ENCODE measurements around the gene RALGAPA2.
A peak's percentile ranks its signal among the peaks of the same experiment; 100 is the strongest.

DNA sequence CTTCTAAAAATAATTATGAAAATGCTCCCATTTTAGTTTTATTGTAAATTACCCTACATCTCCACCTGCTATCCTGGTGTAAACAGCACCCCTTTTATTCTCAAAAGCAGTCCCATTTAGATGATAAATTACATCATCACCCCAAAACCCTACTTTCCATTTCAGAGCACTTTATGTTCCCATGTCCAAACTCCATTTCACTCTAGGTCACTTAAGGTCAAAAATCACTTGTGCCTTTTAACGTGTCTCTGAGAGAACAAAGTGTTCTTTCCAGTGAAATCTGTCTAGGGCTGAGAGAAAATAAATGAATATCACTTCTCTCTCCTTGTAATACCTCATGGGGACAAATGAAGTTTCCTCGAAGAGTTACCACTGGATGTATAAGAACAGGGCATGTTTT, 187.2 kb downstream of the RALGAPA2 start:
- TF ChIP-seq, protein P1, sequence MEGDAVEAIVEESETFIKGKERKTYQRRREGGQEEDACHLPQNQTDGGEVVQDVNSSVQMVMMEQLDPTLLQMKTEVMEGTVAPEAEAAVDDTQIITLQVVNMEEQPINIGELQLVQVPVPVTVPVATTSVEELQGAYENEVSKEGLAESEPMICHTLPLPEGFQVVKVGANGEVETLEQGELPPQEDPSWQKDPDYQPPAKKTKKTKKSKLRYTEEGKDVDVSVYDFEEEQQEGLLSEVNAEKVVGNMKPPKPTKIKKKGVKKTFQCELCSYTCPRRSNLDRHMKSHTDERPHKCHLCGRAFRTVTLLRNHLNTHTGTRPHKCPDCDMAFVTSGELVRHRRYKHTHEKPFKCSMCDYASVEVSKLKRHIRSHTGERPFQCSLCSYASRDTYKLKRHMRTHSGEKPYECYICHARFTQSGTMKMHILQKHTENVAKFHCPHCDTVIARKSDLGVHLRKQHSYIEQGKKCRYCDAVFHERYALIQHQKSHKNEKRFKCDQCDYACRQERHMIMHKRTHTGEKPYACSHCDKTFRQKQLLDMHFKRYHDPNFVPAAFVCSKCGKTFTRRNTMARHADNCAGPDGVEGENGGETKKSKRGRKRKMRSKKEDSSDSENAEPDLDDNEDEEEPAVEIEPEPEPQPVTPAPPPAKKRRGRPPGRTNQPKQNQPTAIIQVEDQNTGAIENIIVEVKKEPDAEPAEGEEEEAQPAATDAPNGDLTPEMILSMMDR (IDR thresholded peaks at IDR 0.05) = no peak
- TF ChIP-seq POLR2A (IDR thresholded peaks at IDR 0.05) (no peak), POLR2AphosphoS5 (IDR thresholded peaks at IDR 0.05) (peak; percentile 30)
